Testis (tissue), 2 donors: ENCODE data around the gene IL1RAPL1.

ENCODE experiments used
- CTCF ChIP-seq, 3 experiments: fragments of 450-650 bp in 2 of 3; fragments of 200-600 bp in 1 of 3; sonication (generic) in 1 of 3; IDR thresholded peaks; one replicate each; pipeline ENCODE4 v1.5.1; 2016 to 2019; ENCODE audit warnings: antibody characterized with exemption in 3 of 3, mild to moderate bottlenecking in 2 of 3, moderate library complexity in 1 of 3
- POLR2A ChIP-seq: fragments of 450-650 bp; IDR thresholded peaks from one replicate; pipeline ENCODE4 v1.6.1; 2017; ENCODE audit warnings: antibody characterized with exemption, mild to moderate bottlenecking, moderate library complexity

GRCh38 chrX:29110041-29110440, 522.8 kb downstream of the IL1RAPL1 start:
- TF ChIP-seq POLR2A (no peak), CTCF (IDR thresholded peaks at IDR 0.05) (no peak)
